SK-N-SH treated with all-trans-retinoic acid at 6 μM for 48 hours (cell line): ENCODE results near the gene PFAS.

Experiments used
- ATAC-seq: fragments of 200-7000 bp; cut with Tn5 transposase; 3 replicates; pipeline ENCODE4 v1.9.1; 2020; ENCODE audit warnings: mild to moderate bottlenecking, moderate library complexity
- BACH2 ChIP-seq: fragments of 250-450 bp; sonication (Bioruptor Pico); IDR thresholded peaks from 2 replicates; pipeline ENCODE4 v1.9.0; 2021; ENCODE audit warnings: mild to moderate bottlenecking, borderline replicate concordance
- CSDC2 ChIP-seq: fragments of 250-450 bp; sonication (Bioruptor Pico); IDR thresholded peaks from 2 replicates; pipeline ENCODE4 v1.5.0; 2020; ENCODE audit warnings: mild to moderate bottlenecking, moderate library complexity
- GLIS3 ChIP-seq: fragments of 250-450 bp; sonication (Bioruptor Pico); IDR thresholded peaks from 2 replicates; pipeline ENCODE4 v1.5.0; 2020; ENCODE audit warnings: mild to moderate bottlenecking, moderate library complexity
- ISL1 ChIP-seq: fragments of 250-450 bp; sonication (Bioruptor Pico); IDR thresholded peaks from 2 replicates; pipeline ENCODE4 v2.1.2; 2022; ENCODE audit warnings: mild to moderate bottlenecking, moderate library complexity
- OSR1 ChIP-seq: fragments of 250-450 bp; sonication (Bioruptor Pico); IDR thresholded peaks from 2 replicates; pipeline ENCODE4 v1.8.0; 2022; ENCODE audit warnings: moderate library complexity, mild to moderate bottlenecking, inconsistent platforms
- SNAI2 ChIP-seq: fragments of 250-450 bp; sonication (Bioruptor Pico); IDR thresholded peaks from 2 replicates; pipeline ENCODE4 v1.5.0; 2020; ENCODE audit warnings: mild to moderate bottlenecking, moderate library complexity
- TCF4 ChIP-seq: fragments of 250-450 bp; sonication (Bioruptor Pico); IDR thresholded peaks from 2 replicates; pipeline ENCODE4 v1.8.0; 2021; ENCODE audit warnings: mild to moderate bottlenecking, moderate library complexity, borderline replicate concordance
- TOX ChIP-seq: fragments of 250-450 bp; sonication (Bioruptor Pico); IDR thresholded peaks from 2 replicates; pipeline ENCODE4 v1.8.0; 2021; ENCODE audit warnings: mild to moderate bottlenecking, moderate library complexity, borderline replicate concordance
- ZC3H10 ChIP-seq: fragments of 250-450 bp; sonication (Bioruptor Pico); IDR thresholded peaks from 2 replicates; pipeline ENCODE4 v1.5.1; 2021; ENCODE audit warnings: mild to moderate bottlenecking, moderate library complexity
- ZFP3 ChIP-seq: fragments of 250-450 bp; sonication (Bioruptor Pico); IDR thresholded peaks from 2 replicates; pipeline ENCODE4 v1.5.0; 2020; ENCODE audit warnings: mild to moderate bottlenecking, moderate library complexity
- ZNF565 ChIP-seq: fragments of 450-650 bp; formaldehyde crosslinking; conservative IDR thresholded peaks from 2 replicates; pipeline ENCODE4 v1.5.0; 2020; ENCODE audit warnings: low read depth, mild to moderate bottlenecking, moderate library complexity
- ZNF8 ChIP-seq: fragments of 450-650 bp; formaldehyde crosslinking; IDR thresholded peaks from 2 replicates; pipeline ENCODE4 v1.5.0; 2020; ENCODE audit warnings: mild to moderate bottlenecking, moderate library complexity
- TF ChIP-seq, protein P1 (sequence below): fragments of 250-450 bp; sonication (Bioruptor Pico); IDR thresholded peaks from 2 replicates; pipeline ENCODE4 v1.5.1; 2021; ENCODE audit warnings: mild to moderate bottlenecking, moderate library complexity
- TF ChIP-seq, protein P2 (sequence below): fragments of 250-450 bp; sonication (Bioruptor Pico); IDR thresholded peaks from 2 replicates; pipeline ENCODE4 v1.5.0; 2020; ENCODE audit warnings: mild to moderate bottlenecking, moderate library complexity
- TF ChIP-seq, protein P3 (sequence below): fragments of 250-450 bp; sonication (Bioruptor Pico); IDR thresholded peaks from 2 replicates; pipeline ENCODE4 v1.8.0; 2020; ENCODE audit warnings: mild to moderate bottlenecking, moderate library complexity, borderline replicate concordance
- TF ChIP-seq, protein P4 (sequence below): fragments of 250-450 bp; sonication (Bioruptor Pico); IDR thresholded peaks from 2 replicates; pipeline ENCODE4 v1.5.1; 2020; ENCODE audit warnings: low read depth, mild to moderate bottlenecking, moderate library complexity

Gene PFAS

DNA sequence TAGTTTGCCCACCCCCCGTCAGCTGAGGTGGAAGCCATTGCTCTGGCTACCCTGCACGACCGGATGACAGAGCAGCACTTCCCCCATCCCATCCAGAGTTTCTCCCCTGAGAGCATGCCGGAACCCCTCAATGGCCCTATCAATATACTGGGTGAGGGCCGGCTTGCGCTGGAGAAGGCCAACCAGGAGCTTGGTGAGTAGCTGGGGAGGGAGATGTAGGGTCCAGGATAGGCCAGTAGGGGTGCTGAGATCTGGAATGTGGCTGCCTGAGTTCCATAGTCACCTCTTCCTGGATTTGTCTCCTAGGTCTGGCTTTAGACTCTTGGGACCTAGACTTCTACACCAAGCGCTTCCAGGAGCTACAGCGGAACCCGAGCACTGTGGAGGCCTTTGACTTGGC, 6.4 kb downstream of the PFAS start:
- ATAC-seq: peak; percentile 60
- TF ChIP-seq, protein P1, sequence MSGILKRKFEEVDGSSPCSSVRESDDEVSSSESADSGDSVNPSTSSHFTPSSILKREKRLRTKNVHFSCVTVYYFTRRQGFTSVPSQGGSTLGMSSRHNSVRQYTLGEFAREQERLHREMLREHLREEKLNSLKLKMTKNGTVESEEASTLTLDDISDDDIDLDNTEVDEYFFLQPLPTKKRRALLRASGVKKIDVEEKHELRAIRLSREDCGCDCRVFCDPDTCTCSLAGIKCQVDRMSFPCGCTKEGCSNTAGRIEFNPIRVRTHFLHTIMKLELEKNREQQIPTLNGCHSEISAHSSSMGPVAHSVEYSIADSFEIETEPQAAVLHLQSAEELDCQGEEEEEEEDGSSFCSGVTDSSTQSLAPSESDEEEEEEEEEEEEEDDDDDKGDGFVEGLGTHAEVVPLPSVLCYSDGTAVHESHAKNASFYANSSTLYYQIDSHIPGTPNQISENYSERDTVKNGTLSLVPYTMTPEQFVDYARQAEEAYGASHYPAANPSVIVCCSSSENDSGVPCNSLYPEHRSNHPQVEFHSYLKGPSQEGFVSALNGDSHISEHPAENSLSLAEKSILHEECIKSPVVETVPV: no peak
- TF ChIP-seq BACH2 (CRISPR knock-in tag) (no peak), TOX (CRISPR knock-in tag) (no peak), ZFP3 (CRISPR knock-in tag) (no peak), TCF4 (CRISPR knock-in tag) (no peak), ZNF565 (CRISPR knock-in tag) (no peak), GLIS3 (CRISPR knock-in tag) (no peak), OSR1 (CRISPR knock-in tag) (no peak), CSDC2 (CRISPR knock-in tag) (no peak), ZNF8 (CRISPR knock-in tag) (no peak)
- TF ChIP-seq, protein P2, sequence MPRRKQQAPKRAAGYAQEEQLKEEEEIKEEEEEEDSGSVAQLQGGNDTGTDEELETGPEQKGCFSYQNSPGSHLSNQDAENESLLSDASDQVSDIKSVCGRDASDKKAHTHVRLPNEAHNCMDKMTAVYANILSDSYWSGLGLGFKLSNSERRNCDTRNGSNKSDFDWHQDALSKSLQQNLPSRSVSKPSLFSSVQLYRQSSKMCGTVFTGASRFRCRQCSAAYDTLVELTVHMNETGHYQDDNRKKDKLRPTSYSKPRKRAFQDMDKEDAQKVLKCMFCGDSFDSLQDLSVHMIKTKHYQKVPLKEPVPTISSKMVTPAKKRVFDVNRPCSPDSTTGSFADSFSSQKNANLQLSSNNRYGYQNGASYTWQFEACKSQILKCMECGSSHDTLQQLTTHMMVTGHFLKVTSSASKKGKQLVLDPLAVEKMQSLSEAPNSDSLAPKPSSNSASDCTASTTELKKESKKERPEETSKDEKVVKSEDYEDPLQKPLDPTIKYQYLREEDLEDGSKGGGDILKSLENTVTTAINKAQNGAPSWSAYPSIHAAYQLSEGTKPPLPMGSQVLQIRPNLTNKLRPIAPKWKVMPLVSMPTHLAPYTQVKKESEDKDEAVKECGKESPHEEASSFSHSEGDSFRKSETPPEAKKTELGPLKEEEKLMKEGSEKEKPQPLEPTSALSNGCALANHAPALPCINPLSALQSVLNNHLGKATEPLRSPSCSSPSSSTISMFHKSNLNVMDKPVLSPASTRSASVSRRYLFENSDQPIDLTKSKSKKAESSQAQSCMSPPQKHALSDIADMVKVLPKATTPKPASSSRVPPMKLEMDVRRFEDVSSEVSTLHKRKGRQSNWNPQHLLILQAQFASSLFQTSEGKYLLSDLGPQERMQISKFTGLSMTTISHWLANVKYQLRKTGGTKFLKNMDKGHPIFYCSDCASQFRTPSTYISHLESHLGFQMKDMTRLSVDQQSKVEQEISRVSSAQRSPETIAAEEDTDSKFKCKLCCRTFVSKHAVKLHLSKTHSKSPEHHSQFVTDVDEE (CRISPR knock-in tag): no peak
- TF ChIP-seq, protein P3, sequence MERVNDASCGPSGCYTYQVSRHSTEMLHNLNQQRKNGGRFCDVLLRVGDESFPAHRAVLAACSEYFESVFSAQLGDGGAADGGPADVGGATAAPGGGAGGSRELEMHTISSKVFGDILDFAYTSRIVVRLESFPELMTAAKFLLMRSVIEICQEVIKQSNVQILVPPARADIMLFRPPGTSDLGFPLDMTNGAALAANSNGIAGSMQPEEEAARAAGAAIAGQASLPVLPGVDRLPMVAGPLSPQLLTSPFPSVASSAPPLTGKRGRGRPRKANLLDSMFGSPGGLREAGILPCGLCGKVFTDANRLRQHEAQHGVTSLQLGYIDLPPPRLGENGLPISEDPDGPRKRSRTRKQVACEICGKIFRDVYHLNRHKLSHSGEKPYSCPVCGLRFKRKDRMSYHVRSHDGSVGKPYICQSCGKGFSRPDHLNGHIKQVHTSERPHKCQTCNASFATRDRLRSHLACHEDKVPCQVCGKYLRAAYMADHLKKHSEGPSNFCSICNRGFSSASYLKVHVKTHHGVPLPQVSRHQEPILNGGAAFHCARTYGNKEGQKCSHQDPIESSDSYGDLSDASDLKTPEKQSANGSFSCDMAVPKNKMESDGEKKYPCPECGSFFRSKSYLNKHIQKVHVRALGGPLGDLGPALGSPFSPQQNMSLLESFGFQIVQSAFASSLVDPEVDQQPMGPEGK: no peak
- TF ChIP-seq, protein P4, sequence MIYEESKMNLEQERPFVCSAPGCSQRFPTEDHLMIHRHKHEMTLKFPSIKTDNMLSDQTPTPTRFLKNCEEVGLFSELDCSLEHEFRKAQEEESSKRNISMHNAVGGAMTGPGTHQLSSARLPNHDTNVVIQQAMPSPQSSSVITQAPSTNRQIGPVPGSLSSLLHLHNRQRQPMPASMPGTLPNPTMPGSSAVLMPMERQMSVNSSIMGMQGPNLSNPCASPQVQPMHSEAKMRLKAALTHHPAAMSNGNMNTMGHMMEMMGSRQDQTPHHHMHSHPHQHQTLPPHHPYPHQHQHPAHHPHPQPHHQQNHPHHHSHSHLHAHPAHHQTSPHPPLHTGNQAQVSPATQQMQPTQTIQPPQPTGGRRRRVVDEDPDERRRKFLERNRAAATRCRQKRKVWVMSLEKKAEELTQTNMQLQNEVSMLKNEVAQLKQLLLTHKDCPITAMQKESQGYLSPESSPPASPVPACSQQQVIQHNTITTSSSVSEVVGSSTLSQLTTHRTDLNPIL (CRISPR knock-in tag): no peak

DNA sequence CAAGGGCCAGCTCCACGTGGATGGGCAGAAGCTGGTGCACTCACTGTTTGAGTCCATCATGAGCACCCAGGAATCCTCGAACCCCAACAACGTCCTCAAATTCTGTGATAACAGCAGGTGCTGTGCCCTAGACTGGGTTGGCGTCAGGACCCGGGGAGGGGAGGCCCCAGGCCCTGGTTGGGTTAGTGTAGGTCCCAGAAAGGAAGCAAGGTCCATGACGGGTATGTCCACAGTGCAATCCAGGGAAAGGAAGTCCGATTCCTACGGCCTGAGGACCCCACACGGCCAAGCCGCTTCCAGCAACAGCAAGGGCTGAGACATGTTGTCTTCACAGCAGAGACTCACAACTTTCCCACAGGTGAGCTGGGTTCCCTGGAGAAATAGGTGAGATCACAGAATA, 7.2 kb downstream of the PFAS start:
- no peak for TF ChIP-seq ZNF565 (CRISPR knock-in tag)
- TF ChIP-seq TCF4 (CRISPR knock-in tag): no peak
- TF ChIP-seq SNAI2 (CRISPR knock-in tag): no peak
- no peak for TF ChIP-seq GLIS3 (CRISPR knock-in tag)
- TF ChIP-seq OSR1 (CRISPR knock-in tag): no peak
- no peak for TF ChIP-seq ZC3H10 (CRISPR knock-in tag)
- ATAC-seq: no peak

DNA sequence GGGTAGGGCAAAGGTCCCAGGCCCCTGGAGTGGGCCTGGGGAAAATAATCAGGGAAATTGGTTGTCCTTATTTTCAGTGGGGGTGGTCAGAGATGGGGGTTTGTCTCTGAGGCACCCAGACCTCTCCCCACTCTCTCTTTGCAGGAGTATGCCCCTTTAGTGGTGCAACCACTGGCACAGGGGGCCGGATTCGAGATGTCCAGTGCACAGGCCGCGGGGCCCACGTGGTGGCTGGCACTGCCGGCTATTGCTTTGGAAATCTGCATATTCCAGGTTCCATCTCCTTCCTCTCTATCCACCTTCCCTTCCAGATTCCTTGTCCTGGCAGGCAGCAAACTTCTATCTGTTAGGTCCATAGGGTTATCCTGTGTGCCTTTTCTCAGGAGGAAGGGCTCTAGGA, 7.6 kb downstream of the PFAS start:
- no peak for ATAC-seq
- TF ChIP-seq CSDC2 (CRISPR knock-in tag) (no peak), BACH2 (CRISPR knock-in tag) (no peak), OSR1 (CRISPR knock-in tag) (no peak), ISL1 (CRISPR knock-in tag) (no peak)
- TF ChIP-seq, protein P3: no peak
- TF ChIP-seq, protein P2 (CRISPR knock-in tag): no peak
- TF ChIP-seq, protein P4 (CRISPR knock-in tag): no peak
